ENCODE data around the gene ATF2.
A peak's percentile ranks its signal among the peaks of the same experiment; 100 is the strongest.

Gene ATF2

GRCh38 chr2:175074478-175074877 is 93.5 kb downstream of the ATF2 start:
- no peak for DNase-seq

GRCh38 chr2:175068534-175068933 is 99.5 kb downstream of the ATF2 start:
- DNase-seq = no peak

- no peak for DNase-seq
These were observed 101.6 kb downstream of the ATF2 start for GRCh38 chr2:175066411-175066810.

- no peak for DNase-seq
These were observed 103.2 kb downstream of the ATF2 start for GRCh38 chr2:175064797-175065196.

- DNase-seq = peak; percentile 6
These were observed 104.3 kb downstream of the ATF2 start for GRCh38 chr2:175063741-175064140.

GRCh38 chr2:175062787-175063585 is 105.0 kb downstream of the ATF2 start:
- no peak for DNase-seq

- no peak for DNase-seq
These were observed 110.8 kb downstream of the ATF2 start for GRCh38 chr2:175057078-175057685.

GRCh38 chr2:175055993-175056392 is 112.0 kb downstream of the ATF2 start:
- no peak for DNase-seq

GRCh38 chr2:175054340-175054739 is 113.7 kb downstream of the ATF2 start:
- no peak for DNase-seq

GRCh38 chr2:175049661-175050060 is 118.3 kb downstream of the ATF2 start:
- no peak for DNase-seq

- no peak for DNase-seq
These were observed 119.7 kb downstream of the ATF2 start for GRCh38 chr2:175048275-175048674.

- DNase-seq = no peak
These were observed 128.5 kb downstream of the ATF2 start for GRCh38 chr2:175039490-175039889.

- no peak for DNase-seq
These were observed 129.0 kb downstream of the ATF2 start for GRCh38 chr2:175039031-175039430.

- no peak for DNase-seq
These were observed 130.1 kb downstream of the ATF2 start for GRCh38 chr2:175037941-175038340.

- no peak for DNase-seq
These were observed 131.4 kb downstream of the ATF2 start for GRCh38 chr2:175036582-175037018.

GRCh38 chr2:175035806-175036205 is 132.2 kb downstream of the ATF2 start:
- no peak for DNase-seq

GRCh38 chr2:175034716-175035115 is 133.3 kb downstream of the ATF2 start:
- DNase-seq = no peak

GRCh38 chr2:175030380-175031271 is 137.4 kb downstream of the ATF2 start:
- DNase-seq = no peak

GRCh38 chr2:175027755-175028154 is 140.2 kb downstream of the ATF2 start:
- no peak for DNase-seq

- no peak for DNase-seq
These were observed 141.6 kb downstream of the ATF2 start for GRCh38 chr2:175026385-175026784.

- no peak for DNase-seq
These were observed 142.1 kb downstream of the ATF2 start for GRCh38 chr2:175025946-175026345.

GRCh38 chr2:175025233-175025632 is 142.8 kb downstream of the ATF2 start:
- DNase-seq = no peak

GRCh38 chr2:175022923-175023322 is 145.1 kb downstream of the ATF2 start:
- no peak for DNase-seq

Data from NCI-H226 (cell line).